Skeletal muscle tissue (tissue), 4 donors: Measurements from ENCODE around the gene ATP5ME. TPM values are rescaled to one million over a fixed set of nuclear protein-coding genes. Genes with fewer than 3 reads are reported as not detected.

Source experiments
- H3K27ac ChIP-seq: one replicate; pipeline ENCODE4 v1.7.0; 2013; ENCODE audit warnings: mild to moderate bottlenecking, low read depth, low read length, inconsistent platforms
- H3K27me3 ChIP-seq, 3 donors: one replicate each; pipeline ENCODE4 v1.7.0; 2013; ENCODE audit warnings: low read length in 3 of 3; ENCODE audit not compliant: control insufficient read depth in 3 of 3, insufficient read depth in 3 of 3
- H3K36me3 ChIP-seq, 3 donors: one replicate each; pipeline ENCODE4 v1.7.0; 2013; ENCODE audit warnings: low read length in 3 of 3; ENCODE audit not compliant: control insufficient read depth in 3 of 3, insufficient read depth in 3 of 3
- H3K4me1 ChIP-seq, 3 donors: one replicate each; pipeline ENCODE4 v1.7.0; 2013; ENCODE audit warnings: low read length in 3 of 3, mild to moderate bottlenecking in 3 of 3; ENCODE audit not compliant: control insufficient read depth in 3 of 3, insufficient read depth in 3 of 3
- H3K4me3 ChIP-seq, 3 donors: one replicate each; pipeline ENCODE4 v1.7.0; 2013; ENCODE audit warnings: low read length in 3 of 3
- H3K9ac ChIP-seq, 3 donors: one replicate each; pipeline ENCODE4 v1.7.0; 2013; ENCODE audit warnings: low read length in 3 of 3, mild to moderate bottlenecking in 3 of 3, moderate library complexity in 2 of 3, low read depth in 1 of 3
- H3K9me3 ChIP-seq, 3 donors: one replicate each; pipeline ENCODE4 v1.7.0; 2013; ENCODE audit warnings: low read length in 3 of 3; ENCODE audit not compliant: control insufficient read depth in 3 of 3
- total RNA-seq: library from RNA; depleted of rRNA; stranded (reverse); fragments of >200 nt; gene quantifications from one replicate; pipeline ENCODE4 v1.2.3, GENCODE V29; 2014
- donor health status: Osteomylitis.

The ATP5ME gene
- total RNA-seq, 1 donor from 2014 or later: 220 TPM

DNA sequence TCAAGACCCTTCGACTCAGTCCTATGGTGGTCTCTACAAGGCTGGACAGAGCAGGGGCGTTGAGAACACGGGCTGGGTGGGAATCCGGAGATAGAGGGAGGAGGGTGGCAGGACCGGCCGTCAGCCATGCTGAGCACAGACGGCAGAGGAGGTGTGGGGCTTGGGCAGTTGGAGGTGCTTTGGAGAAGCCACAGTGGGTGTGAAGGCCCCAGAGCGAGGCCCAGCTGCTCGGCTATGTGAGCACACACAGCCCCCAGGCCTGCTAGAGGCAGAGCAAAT, 44.5 kb downstream of the ATP5ME start:
- Histone ChIP-seq H3K27ac (no peak overlapping the region), H3K36me3 (no peaks in the 10 kb centered on the region), H3K9me3 (peaks cover 2 to 11% (median 4%) of the 10 kb centered on the region in 3 donors), H3K4me3 (no peak overlapping the region), H3K4me1 (no peaks in the 10 kb centered on the region), H3K9ac (no peak overlapping the region), H3K27me3 (peaks cover 8 to 28% (median 20%) of the 10 kb centered on the region in 3 donors)

- H3K9ac ChIP-seq: no peak overlapping the region
- H3K4me1 ChIP-seq: no peaks in the 10 kb centered on the region
- H3K27ac ChIP-seq: no peak overlapping the region
- peaks cover 8 to 32% (median 23%) of the 10 kb centered on the region in 3 donors for H3K27me3 ChIP-seq
- no peak overlapping the region for H3K4me3 ChIP-seq
- H3K9me3 ChIP-seq: peaks cover 2 to 11% (median 4%) of the 10 kb centered on the region in 3 donors
- no peaks in the 10 kb centered on the region for H3K36me3 ChIP-seq
Observed at GRCh38 chr4:628821-629635, 45.0 kb downstream of the ATP5ME start.

DNA sequence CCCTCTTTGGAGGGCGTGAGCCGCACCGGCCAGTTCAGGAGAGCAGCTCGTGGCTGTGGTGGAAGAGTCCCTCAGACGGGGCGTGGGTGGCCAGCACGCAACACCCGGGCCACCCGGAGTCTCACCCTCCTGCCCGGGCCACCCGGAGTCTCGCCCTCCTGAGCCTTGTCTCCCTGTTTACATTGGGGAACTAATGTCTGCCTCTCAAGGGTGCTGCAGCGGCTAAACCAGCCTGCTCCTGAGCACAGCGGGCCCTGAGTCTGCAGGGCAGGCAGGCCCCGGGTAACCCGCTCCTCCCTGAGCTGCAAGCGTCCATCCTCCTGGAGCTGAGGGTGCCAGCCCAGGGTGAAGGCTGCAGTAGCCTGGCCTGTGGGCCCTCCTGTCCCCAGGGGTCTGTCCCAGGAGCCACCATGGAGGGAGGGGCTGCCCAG, 45.8 kb downstream of the ATP5ME start:
- Histone ChIP-seq H3K4me3 (no peak overlapping the region), H3K27me3 (peaks cover 8 to 33% (median 24%) of the 10 kb centered on the region in 3 donors), H3K27ac (no peak overlapping the region), H3K4me1 (no peaks in the 10 kb centered on the region), H3K36me3 (no peaks in the 10 kb centered on the region), H3K9ac (no peak overlapping the region), H3K9me3 (peaks cover 2 to 11% (median 4%) of the 10 kb centered on the region in 3 donors)

- no peaks in the 10 kb centered on the region for H3K36me3 ChIP-seq
- H3K9me3 ChIP-seq: peaks cover 2 to 11% (median 4%) of the 10 kb centered on the region in 3 donors
- H3K9ac ChIP-seq: no peak overlapping the region
- H3K27me3 ChIP-seq: peaks cover 8 to 36% (median 30%) of the 10 kb centered on the region in 3 donors
- no peak overlapping the region for H3K27ac ChIP-seq
- no peaks in the 10 kb centered on the region for H3K4me1 ChIP-seq
- no peak overlapping the region for H3K4me3 ChIP-seq
Observed at GRCh38 chr4:627347-628125, 46.5 kb downstream of the ATP5ME start.

- H3K9me3 ChIP-seq: peaks cover 0 to 2% (median 1%) of the 10 kb centered on the region in 3 donors
Observed at GRCh38 chr4:626201-627091, 47.6 kb downstream of the ATP5ME start.

GRCh38 chr4:625631-626161, 48.4 kb downstream of the ATP5ME start:
- H3K27me3 ChIP-seq: peaks cover 8 to 35% (median 30%) of the 10 kb centered on the region in 3 donors
- no peak overlapping the region for H3K9ac ChIP-seq

More at GRCh38 chr4:626201-627091, 47.6 kb downstream of the ATP5ME start:
- H3K27ac ChIP-seq: no peak overlapping the region
- no peak overlapping the region for H3K4me3 ChIP-seq
- peaks cover 8 to 33% (median 30%) of the 10 kb centered on the region in 3 donors for H3K27me3 ChIP-seq
- no peaks in the 10 kb centered on the region for H3K4me1 ChIP-seq
- no peaks in the 10 kb centered on the region for H3K36me3 ChIP-seq
- H3K9ac ChIP-seq: no peak overlapping the region

GRCh38 chr4:624705-625590, 49.1 kb downstream of the ATP5ME start, which contains the start of gene PDE6B:
TSS of gene PDE6B (plus strand) at chr4:625573. CDS start at chr4:625627, 54 bp downstream.
- Histone ChIP-seq H3K36me3 (no peaks in the 10 kb centered on the region), H3K4me3 (no peak within 1 kb of the TSS), H3K9ac (no peak within 1 kb of the TSS), H3K9me3 (peaks cover 0 to 2% (median 0%) of the 10 kb centered on the region in 3 donors), H3K27ac (no peak within 1 kb of the TSS), H3K27me3 (peaks cover 4 to 30% (median 29%) of the 10 kb centered on the region in 3 donors), H3K4me1 (no peaks in the 10 kb centered on the region)

More at GRCh38 chr4:625631-626161, 48.4 kb downstream of the ATP5ME start:
- H3K27ac ChIP-seq: no peak overlapping the region
- no peaks in the 10 kb centered on the region for H3K4me1 ChIP-seq
- H3K36me3 ChIP-seq: no peaks in the 10 kb centered on the region
- H3K4me3 ChIP-seq: no peak overlapping the region
- H3K9me3 ChIP-seq: peaks cover 0 to under 1% (median 0%) of the 10 kb centered on the region in 3 donors

GRCh38 chr4:623914-624566, 50.0 kb downstream of the ATP5ME start:
- H3K27ac ChIP-seq: no peak overlapping the region
- peaks cover 0 to 22% (median 20%) of the 10 kb centered on the region in 3 donors for H3K27me3 ChIP-seq
- no peak overlapping the region for H3K9ac ChIP-seq
- peaks cover 0 to 2% (median 0%) of the 10 kb centered on the region in 3 donors for H3K9me3 ChIP-seq
- H3K4me3 ChIP-seq: no peak overlapping the region
- H3K4me1 ChIP-seq: no peaks in the 10 kb centered on the region
- H3K36me3 ChIP-seq: no peaks in the 10 kb centered on the region
